ENCODE data around the gene MERTK. TPM values are rescaled to one million over a fixed set of nuclear protein-coding genes. Genes with fewer than 3 reads are reported as not detected.

Gene MERTK
- total RNA-seq, 4 donors from 2014 or later = 3.4 to 9.7 (median 4.9) TPM

GRCh38 chr2:112026509-112026908 lies 128.1 kb downstream of the MERTK start:
- intact Hi-C loops (cut with DNase I; ENCODE audit: low total_unique reads) = no loop called here
- no peak for DNase-seq (ENCODE audit: low spot score in 2 of 2)
- H3K4me3 ChIP-seq (ENCODE audit: low read depth, poor library complexity, severe bottlenecking) = no peak overlapping the region
- 70 to 74% methylated on average over 8 of the region's 8 CpGs for WGBS, 2 donors
- no peak for TF ChIP-seq POLR2A (IDR thresholded peaks at IDR 0.05)
- TF ChIP-seq, protein P1, sequence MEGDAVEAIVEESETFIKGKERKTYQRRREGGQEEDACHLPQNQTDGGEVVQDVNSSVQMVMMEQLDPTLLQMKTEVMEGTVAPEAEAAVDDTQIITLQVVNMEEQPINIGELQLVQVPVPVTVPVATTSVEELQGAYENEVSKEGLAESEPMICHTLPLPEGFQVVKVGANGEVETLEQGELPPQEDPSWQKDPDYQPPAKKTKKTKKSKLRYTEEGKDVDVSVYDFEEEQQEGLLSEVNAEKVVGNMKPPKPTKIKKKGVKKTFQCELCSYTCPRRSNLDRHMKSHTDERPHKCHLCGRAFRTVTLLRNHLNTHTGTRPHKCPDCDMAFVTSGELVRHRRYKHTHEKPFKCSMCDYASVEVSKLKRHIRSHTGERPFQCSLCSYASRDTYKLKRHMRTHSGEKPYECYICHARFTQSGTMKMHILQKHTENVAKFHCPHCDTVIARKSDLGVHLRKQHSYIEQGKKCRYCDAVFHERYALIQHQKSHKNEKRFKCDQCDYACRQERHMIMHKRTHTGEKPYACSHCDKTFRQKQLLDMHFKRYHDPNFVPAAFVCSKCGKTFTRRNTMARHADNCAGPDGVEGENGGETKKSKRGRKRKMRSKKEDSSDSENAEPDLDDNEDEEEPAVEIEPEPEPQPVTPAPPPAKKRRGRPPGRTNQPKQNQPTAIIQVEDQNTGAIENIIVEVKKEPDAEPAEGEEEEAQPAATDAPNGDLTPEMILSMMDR (IDR thresholded peaks at IDR 0.05) = no peak

- intact Hi-C loops (cut with DNase I; ENCODE audit: low total_unique reads) = no loop called here
- DNase-seq (ENCODE audit: low spot score in 2 of 2) = no peak
- TF ChIP-seq, protein P1 (IDR thresholded peaks at IDR 0.05) = no peak
- TF ChIP-seq POLR2A (IDR thresholded peaks at IDR 0.05) = no peak
- no peak overlapping the region for H3K4me3 ChIP-seq (ENCODE audit: low read depth, poor library complexity, severe bottlenecking)
- WGBS, 2 donors = 96% methylated on average over 3 of the region's 3 CpGs
Observed at GRCh38 chr2:112027767-112028166, 129.4 kb downstream of the MERTK start.

DNA sequence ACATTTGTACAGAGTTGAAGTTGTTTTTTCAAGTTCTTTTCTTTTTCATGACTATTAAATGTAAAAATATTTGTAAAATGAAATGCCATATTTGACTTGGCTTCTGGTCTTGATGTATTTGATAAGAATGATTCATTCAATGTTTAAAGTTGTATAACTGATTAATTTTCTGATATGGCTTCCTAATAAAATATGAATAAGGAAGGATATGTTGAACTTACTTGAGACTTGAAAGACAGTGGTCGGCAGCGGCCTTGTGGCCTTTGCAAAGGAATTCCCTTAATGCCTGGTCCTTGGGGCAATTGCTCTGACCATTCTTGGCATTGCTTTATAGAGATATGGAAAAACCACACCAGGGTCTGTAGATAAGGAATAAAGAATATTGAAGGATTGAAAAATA lies 130.8 kb downstream of the MERTK start:
- intact Hi-C loops (cut with DNase I; ENCODE audit: low total_unique reads) = no loop called here
- TF ChIP-seq, protein P1 (IDR thresholded peaks at IDR 0.05) = no peak
- no peak for TF ChIP-seq POLR2A (IDR thresholded peaks at IDR 0.05)
- WGBS, 2 donors = 68 to 69% methylated on average over 2 of the region's 2 CpGs
- DNase-seq (ENCODE audit: low spot score in 2 of 2) = no peak
- no peak overlapping the region for H3K4me3 ChIP-seq (ENCODE audit: low read depth, poor library complexity, severe bottlenecking)

DNA sequence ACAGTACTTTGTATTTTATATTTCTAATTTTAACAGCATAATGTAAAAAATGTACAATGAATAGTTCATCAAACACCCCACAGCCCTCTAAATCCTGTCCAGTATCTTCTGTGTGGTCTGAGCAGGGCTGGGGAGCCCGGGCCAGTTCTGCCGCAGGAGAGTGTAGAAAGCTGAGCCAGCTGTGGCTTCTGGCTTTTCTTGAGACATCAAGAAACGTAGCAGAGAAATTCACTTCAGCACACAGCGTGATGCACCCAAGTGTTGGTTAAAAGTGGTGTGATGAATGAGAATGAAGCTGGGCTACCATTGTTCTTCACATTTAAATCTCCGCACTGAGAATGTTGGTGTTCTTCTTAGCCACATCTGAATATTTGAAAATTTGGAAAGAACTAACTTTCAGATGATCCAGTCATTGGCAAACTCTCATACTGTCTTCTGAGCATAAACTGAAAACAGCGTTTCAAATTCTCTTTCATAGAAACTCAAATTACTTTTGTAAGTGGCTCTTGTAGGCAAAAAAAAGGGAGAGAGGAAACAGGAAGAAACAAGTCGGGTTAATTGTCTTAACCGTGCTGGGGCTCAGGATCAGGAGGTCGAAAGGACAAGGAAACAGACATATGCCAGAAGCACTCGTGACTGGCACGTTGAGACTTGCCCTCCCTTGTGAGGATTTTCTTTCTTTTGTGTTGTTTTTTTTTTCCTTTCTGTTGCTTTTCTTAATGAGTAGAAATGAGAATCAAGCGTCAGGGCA lies 133.2 kb downstream of the MERTK start:
- DNase-seq (ENCODE audit: low spot score in 2 of 2) = peak in 1 of 2 donors; percentile 62
- WGBS, 2 donors = 8 to 9% methylated on average over 12 of the region's 12 CpGs
- TF ChIP-seq POLR2A (IDR thresholded peaks at IDR 0.05) = no peak
- TF ChIP-seq, protein P1 (IDR thresholded peaks at IDR 0.05) = no peak
- no peak overlapping the region for H3K4me3 ChIP-seq (ENCODE audit: low read depth, poor library complexity, severe bottlenecking)
- intact Hi-C loops (cut with DNase I; ENCODE audit: low total_unique reads) = no loop called here

- H3K4me3 ChIP-seq (ENCODE audit: low read depth, poor library complexity, severe bottlenecking) = no peak overlapping the region
- intact Hi-C loops (cut with DNase I; ENCODE audit: low total_unique reads) = no loop called here
- 29 to 36% methylated on average over 4 of the region's 4 CpGs for WGBS, 2 donors
- TF ChIP-seq, protein P1 (IDR thresholded peaks at IDR 0.05) = no peak
- no peak for TF ChIP-seq POLR2A (IDR thresholded peaks at IDR 0.05)
- peak in 1 of 2 donors; percentile 54 for DNase-seq (ENCODE audit: low spot score in 2 of 2)
Observed at GRCh38 chr2:112032224-112032586, 133.8 kb downstream of the MERTK start.
